ENCODE data around the gene GIMAP1.

The GIMAP1 gene

GRCh38 chr7:150740053-150740452 is 23.6 kb downstream of the GIMAP1 start:
- Histone ChIP-seq H3K79me1 (replicated peaks; ENCODE audit: low read length, poor library complexity, severe bottlenecking) (no peaks in the 10 kb centered on the region), H2AFZ (ENCODE audit: low read depth, low read length) (no peak overlapping the region), H3K14ac (ENCODE audit: low read length in 2 of 2) (no peak overlapping the region), H3K4ac (ENCODE audit: low read depth in 1 of 2, low read length in 2 of 2) (no peak overlapping the region), H3K4me2 (ENCODE audit: low read length, poor library complexity, severe bottlenecking) (no peak overlapping the region), H2BK5ac (ENCODE audit: low read depth, low read length, poor library complexity, severe bottlenecking) (no peak overlapping the region), H3K4me1 (ENCODE audit: control insufficient read depth, insufficient read depth, low read depth, low read length) (no peaks in the 10 kb centered on the region), H4K91ac (ENCODE audit: low read length) (no peak overlapping the region), H3K4me3 (ENCODE audit: insufficient read depth in 1 of 2, low read depth in 1 of 2, low read length in 2 of 2) (no peak overlapping the region), H3K23ac (ENCODE audit: low read length in 2 of 2) (no peak overlapping the region), H3K36me3 (ENCODE audit: control insufficient read depth in 1 of 2, insufficient read depth in 2 of 2, low read depth in 1 of 2, low read length in 2 of 2) (no peaks in the 10 kb centered on the region), H2BK120ac (ENCODE audit: low read depth, low read length) (no peak overlapping the region), H3K9ac (ENCODE audit: low read length) (no peak overlapping the region), H4K8ac (ENCODE audit: low read length) (no peak overlapping the region), H3K27me3 (ENCODE audit: control insufficient read depth in 1 of 2, insufficient read depth in 1 of 2, low read length in 2 of 2) (peaks cover 0 to 17% of the 10 kb centered on the region in 2 experiments), H2AK5ac (ENCODE audit: low read length, severe bottlenecking) (no peak overlapping the region), H3K18ac (ENCODE audit: low read depth in 1 of 2, low read length in 2 of 2) (no peak overlapping the region), H2BK12ac (ENCODE audit: low read length in 2 of 2) (no peak overlapping the region), H2BK15ac (ENCODE audit: low read depth, poor library complexity, severe bottlenecking) (no peak overlapping the region), H3K9me3 (ENCODE audit: control insufficient read depth, low read length) (no peaks in the 10 kb centered on the region), H3K27ac (ENCODE audit: low read length, poor library complexity, severe bottlenecking) (no peak overlapping the region)
- DNase-seq, result no peak
- WGBS, result 63% methylated on average over 9 of the region's 10 CpGs

DNA sequence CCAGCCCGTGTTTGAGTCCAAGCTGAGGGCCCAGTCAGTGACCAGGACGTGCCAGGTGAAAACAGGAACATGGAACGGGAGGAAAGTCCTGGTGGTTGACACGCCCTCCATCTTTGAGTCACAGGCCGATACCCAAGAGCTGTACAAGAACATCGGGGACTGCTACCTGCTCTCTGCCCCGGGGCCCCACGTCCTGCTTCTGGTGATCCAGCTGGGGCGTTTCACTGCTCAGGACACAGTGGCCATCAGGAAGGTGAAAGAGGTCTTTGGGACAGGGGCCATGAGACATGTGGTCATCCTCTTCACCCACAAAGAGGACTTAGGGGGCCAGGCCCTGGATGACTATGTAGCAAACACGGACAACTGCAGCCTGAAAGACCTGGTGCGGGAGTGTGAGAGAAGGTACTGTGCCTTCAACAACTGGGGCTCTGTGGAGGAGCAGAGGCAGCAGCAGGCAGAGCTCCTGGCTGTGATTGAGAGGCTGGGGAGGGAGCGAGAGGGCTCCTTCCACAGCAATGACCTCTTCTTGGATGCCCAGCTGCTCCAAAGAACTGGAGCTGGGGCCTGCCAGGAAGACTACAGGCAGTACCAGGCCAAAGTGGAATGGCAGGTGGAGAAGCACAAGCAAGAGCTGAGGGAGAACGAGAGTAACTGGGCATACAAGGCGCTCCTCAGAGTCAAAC is 26.0 kb downstream of the GIMAP1 start:
- no peaks in the 10 kb centered on the region for H3K9me3 ChIP-seq (ENCODE audit: control insufficient read depth, low read length)
- no peak overlapping the region for H3K23ac ChIP-seq (ENCODE audit: low read length in 2 of 2)
- H3K9ac ChIP-seq (ENCODE audit: low read length), result no peak overlapping the region
- H3K27ac ChIP-seq (ENCODE audit: low read length, poor library complexity, severe bottlenecking), result no peak overlapping the region
- H2AK5ac ChIP-seq (ENCODE audit: low read length, severe bottlenecking), result no peak overlapping the region
- no peak overlapping the region for H3K4me2 ChIP-seq (ENCODE audit: low read length, poor library complexity, severe bottlenecking)
- H2BK12ac ChIP-seq (ENCODE audit: low read length in 2 of 2), result no peak overlapping the region
- no peak overlapping the region for H3K4ac ChIP-seq (ENCODE audit: low read depth in 1 of 2, low read length in 2 of 2)
- H3K36me3 ChIP-seq (ENCODE audit: control insufficient read depth in 1 of 2, insufficient read depth in 2 of 2, low read depth in 1 of 2, low read length in 2 of 2), result no peaks in the 10 kb centered on the region
- no peak overlapping the region for H3K14ac ChIP-seq (ENCODE audit: low read length in 2 of 2)
- H3K79me1 ChIP-seq (replicated peaks; ENCODE audit: low read length, poor library complexity, severe bottlenecking), result no peaks in the 10 kb centered on the region
- H3K18ac ChIP-seq (ENCODE audit: low read depth in 1 of 2, low read length in 2 of 2), result no peak overlapping the region
- no peak overlapping the region for H2AFZ ChIP-seq (ENCODE audit: low read depth, low read length)
- peaks cover 0 to 11% of the 10 kb centered on the region in 2 experiments for H3K27me3 ChIP-seq (ENCODE audit: control insufficient read depth in 1 of 2, insufficient read depth in 1 of 2, low read length in 2 of 2)
- no peak for DNase-seq
- H2BK15ac ChIP-seq (ENCODE audit: low read depth, poor library complexity, severe bottlenecking), result no peak overlapping the region
- H3K4me1 ChIP-seq (ENCODE audit: control insufficient read depth, insufficient read depth, low read depth, low read length), result no peaks in the 10 kb centered on the region
- no peak overlapping the region for H2BK5ac ChIP-seq (ENCODE audit: low read depth, low read length, poor library complexity, severe bottlenecking)
- no peak overlapping the region for H4K8ac ChIP-seq (ENCODE audit: low read length)
- whole genome bisulfite sequencing, result 74% methylated on average over 12 of the region's 14 CpGs
- no peak overlapping the region for H4K91ac ChIP-seq (ENCODE audit: low read length)
- no peak overlapping the region for H2BK120ac ChIP-seq (ENCODE audit: low read depth, low read length)
- no peak overlapping the region for H3K4me3 ChIP-seq (ENCODE audit: insufficient read depth in 1 of 2, low read depth in 1 of 2, low read length in 2 of 2)

- WGBS, result 74% methylated on average over 8 of the region's 8 CpGs
- no peak overlapping the region for H3K14ac ChIP-seq (ENCODE audit: low read length in 2 of 2)
These were observed 27.7 kb downstream of the GIMAP1 start for GRCh38 chr7:150744041-150744656.

GRCh38 chr7:150745086-150745485 is 28.7 kb downstream of the GIMAP1 start:
- DNase-seq, result no peak
- H2BK5ac ChIP-seq (ENCODE audit: low read depth, low read length, poor library complexity, severe bottlenecking), result no peak overlapping the region

More at GRCh38 chr7:150744041-150744656, 27.7 kb downstream of the GIMAP1 start:
- Histone ChIP-seq H3K9ac (ENCODE audit: low read length) (no peak overlapping the region), H2BK12ac (ENCODE audit: low read length in 2 of 2) (no peak overlapping the region), H2BK120ac (ENCODE audit: low read depth, low read length) (no peak overlapping the region), H3K27ac (ENCODE audit: low read length, poor library complexity, severe bottlenecking) (no peak overlapping the region), H3K18ac (ENCODE audit: low read depth in 1 of 2, low read length in 2 of 2) (no peak overlapping the region), H3K9me3 (ENCODE audit: control insufficient read depth, low read length) (no peaks in the 10 kb centered on the region), H3K4me1 (ENCODE audit: control insufficient read depth, insufficient read depth, low read depth, low read length) (no peaks in the 10 kb centered on the region), H2AK5ac (ENCODE audit: low read length, severe bottlenecking) (no peak overlapping the region), H3K27me3 (ENCODE audit: control insufficient read depth in 1 of 2, insufficient read depth in 1 of 2, low read length in 2 of 2) (peaks cover 0 to 15% of the 10 kb centered on the region in 2 experiments), H2BK15ac (ENCODE audit: low read depth, poor library complexity, severe bottlenecking) (no peak overlapping the region), H3K4me2 (ENCODE audit: low read length, poor library complexity, severe bottlenecking) (no peak overlapping the region), H4K8ac (ENCODE audit: low read length) (no peak overlapping the region), H3K36me3 (ENCODE audit: control insufficient read depth in 1 of 2, insufficient read depth in 2 of 2, low read depth in 1 of 2, low read length in 2 of 2) (no peaks in the 10 kb centered on the region), H3K79me1 (replicated peaks; ENCODE audit: low read length, poor library complexity, severe bottlenecking) (no peaks in the 10 kb centered on the region), H3K23ac (ENCODE audit: low read length in 2 of 2) (no peak overlapping the region), H2AFZ (ENCODE audit: low read depth, low read length) (no peak overlapping the region), H2BK5ac (ENCODE audit: low read depth, low read length, poor library complexity, severe bottlenecking) (no peak overlapping the region), H4K91ac (ENCODE audit: low read length) (no peak overlapping the region), H3K4me3 (ENCODE audit: insufficient read depth in 1 of 2, low read depth in 1 of 2, low read length in 2 of 2) (no peak overlapping the region), H3K4ac (ENCODE audit: low read depth in 1 of 2, low read length in 2 of 2) (no peak overlapping the region)
- no peak for DNase-seq

More at GRCh38 chr7:150745086-150745485, 28.7 kb downstream of the GIMAP1 start:
- no peak overlapping the region for H3K4me3 ChIP-seq (ENCODE audit: insufficient read depth in 1 of 2, low read depth in 1 of 2, low read length in 2 of 2)
- peaks cover 0 to 17% of the 10 kb centered on the region in 2 experiments for H3K27me3 ChIP-seq (ENCODE audit: control insufficient read depth in 1 of 2, insufficient read depth in 1 of 2, low read length in 2 of 2)
- no peak overlapping the region for H4K91ac ChIP-seq (ENCODE audit: low read length)
- no peak overlapping the region for H3K14ac ChIP-seq (ENCODE audit: low read length in 2 of 2)
- no peak overlapping the region for H2AK5ac ChIP-seq (ENCODE audit: low read length, severe bottlenecking)
- no peak overlapping the region for H4K8ac ChIP-seq (ENCODE audit: low read length)
- no peak overlapping the region for H2BK120ac ChIP-seq (ENCODE audit: low read depth, low read length)
- no peak overlapping the region for H3K23ac ChIP-seq (ENCODE audit: low read length in 2 of 2)
- H3K18ac ChIP-seq (ENCODE audit: low read depth in 1 of 2, low read length in 2 of 2), result no peak overlapping the region
- H3K9me3 ChIP-seq (ENCODE audit: control insufficient read depth, low read length), result no peaks in the 10 kb centered on the region
- H3K4me1 ChIP-seq (ENCODE audit: control insufficient read depth, insufficient read depth, low read depth, low read length), result no peaks in the 10 kb centered on the region
- no peak overlapping the region for H3K4me2 ChIP-seq (ENCODE audit: low read length, poor library complexity, severe bottlenecking)
- H2BK15ac ChIP-seq (ENCODE audit: low read depth, poor library complexity, severe bottlenecking), result no peak overlapping the region
- no peak overlapping the region for H2BK12ac ChIP-seq (ENCODE audit: low read length in 2 of 2)
- 79% methylated on average over 5 of the region's 5 CpGs for WGBS
- no peaks in the 10 kb centered on the region for H3K79me1 ChIP-seq (replicated peaks; ENCODE audit: low read length, poor library complexity, severe bottlenecking)
- H3K27ac ChIP-seq (ENCODE audit: low read length, poor library complexity, severe bottlenecking), result no peak overlapping the region
- H3K9ac ChIP-seq (ENCODE audit: low read length), result no peak overlapping the region
- H3K4ac ChIP-seq (ENCODE audit: low read depth in 1 of 2, low read length in 2 of 2), result no peak overlapping the region
- H2AFZ ChIP-seq (ENCODE audit: low read depth, low read length), result no peak overlapping the region
- H3K36me3 ChIP-seq (ENCODE audit: control insufficient read depth in 1 of 2, insufficient read depth in 2 of 2, low read depth in 1 of 2, low read length in 2 of 2), result no peaks in the 10 kb centered on the region
